Erythroblast (primary cell): ENCODE measurements around the gene LRP1.
A peak's percentile ranks its signal among the peaks of the same experiment; 100 is the strongest.

Experiments used
- DNase-seq, 2 experiments: peaks; one replicate each; lab custom pipeline; 2025; lab: John Stamatoyannopoulos, UW
- GATA1 ChIP-seq: IDR thresholded peaks from 2 replicates; pipeline ENCODE4 v1.6.1; 2011; ENCODE audit warnings: low read depth, mild to moderate bottlenecking, control low read depth, low read length, moderate library complexity
- POLR2A ChIP-seq: IDR thresholded peaks from 2 replicates; pipeline ENCODE4 v1.6.1; 2011; ENCODE audit warnings: mild to moderate bottlenecking, low read length

LRP1 gene

DNA sequence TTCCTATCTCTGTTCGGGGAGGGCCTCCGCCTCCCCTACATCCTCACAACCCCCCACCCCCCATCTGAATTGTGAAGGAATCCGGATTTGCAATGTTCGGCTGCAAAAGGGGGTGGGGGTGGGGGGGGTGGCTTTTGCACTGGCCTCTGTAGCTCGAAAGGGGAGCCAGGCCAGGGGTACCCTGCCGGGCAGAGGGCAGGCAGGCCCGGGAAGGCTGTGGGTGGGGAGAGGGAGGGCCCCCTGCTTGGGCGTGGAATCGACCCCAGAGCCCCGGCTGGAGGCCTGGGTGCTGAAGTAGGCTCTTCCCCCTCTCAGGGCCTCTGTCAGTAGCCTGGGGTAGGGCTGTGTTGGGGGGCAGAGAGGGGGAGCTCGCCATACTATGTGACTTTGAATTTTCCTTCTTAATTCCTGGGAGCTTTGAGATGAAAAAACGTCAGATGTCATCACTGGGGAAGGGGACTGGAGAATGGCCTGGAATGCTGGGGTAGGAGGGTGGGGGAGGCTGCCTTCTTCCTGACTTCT, 1.1 kb downstream of the LRP1 start:
- no peak for DNase-seq
- no peak for TF ChIP-seq POLR2A
- no peak for TF ChIP-seq GATA1

- no peak for DNase-seq
- no peak for TF ChIP-seq GATA1
- TF ChIP-seq POLR2A, result no peak
These were observed 1.6 kb downstream of the LRP1 start for GRCh38 chr12:57129889-57130288.

DNA sequence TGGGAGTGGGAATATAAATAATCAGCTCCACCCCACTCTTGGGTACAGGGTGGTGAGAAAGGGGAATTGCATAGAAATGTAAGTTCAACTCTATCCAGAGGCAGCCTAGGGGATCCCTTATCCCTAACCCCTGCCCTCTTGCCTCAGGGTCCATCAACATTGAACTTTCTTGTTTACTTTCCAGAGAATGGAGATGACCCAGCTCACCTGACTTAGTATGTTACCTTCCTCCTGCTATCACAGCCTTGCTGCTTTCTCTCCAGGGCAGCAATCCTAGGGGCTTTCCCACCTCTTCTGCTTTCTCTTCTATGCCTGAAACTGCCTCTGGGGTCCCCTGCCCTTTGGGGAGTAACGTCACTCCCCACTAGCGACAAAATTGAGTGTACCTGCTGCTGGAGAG, 2.7 kb downstream of the LRP1 start:
- no peak for DNase-seq
- TF ChIP-seq GATA1 (no peak), POLR2A (no peak)

- peak in 1 of 2 experiments; percentile 17 for DNase-seq
- TF ChIP-seq GATA1 (no peak), POLR2A (no peak)
These were observed 3.8 kb downstream of the LRP1 start for GRCh38 chr12:57131896-57132744.

GRCh38 chr12:57133013-57133569, 4.8 kb downstream of the LRP1 start:
- DNase-seq, result no peak
- no peak for TF ChIP-seq GATA1
- no peak for TF ChIP-seq POLR2A

DNA sequence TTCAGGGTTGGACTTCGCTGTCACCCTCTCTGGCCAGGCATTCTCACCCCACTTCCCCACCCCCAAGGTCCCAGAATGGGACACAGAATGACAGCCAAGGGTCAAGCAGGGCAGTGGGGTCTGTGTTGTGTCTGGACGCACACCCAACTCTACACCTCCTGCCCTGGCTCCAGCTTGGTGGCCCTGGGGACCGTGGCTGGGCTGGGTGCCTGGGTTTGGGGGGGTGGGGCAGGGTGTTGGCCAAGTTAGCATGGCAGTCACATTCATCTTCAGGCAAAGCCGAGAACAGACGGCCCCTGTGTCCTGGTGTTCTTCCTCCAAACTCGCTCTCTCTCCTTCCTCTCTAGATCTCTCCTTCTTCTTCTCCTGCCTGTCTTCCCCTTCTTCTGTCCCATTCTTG, 5.6 kb downstream of the LRP1 start:
- DNase-seq, result no peak
- TF ChIP-seq GATA1 (no peak), POLR2A (no peak)

DNA sequence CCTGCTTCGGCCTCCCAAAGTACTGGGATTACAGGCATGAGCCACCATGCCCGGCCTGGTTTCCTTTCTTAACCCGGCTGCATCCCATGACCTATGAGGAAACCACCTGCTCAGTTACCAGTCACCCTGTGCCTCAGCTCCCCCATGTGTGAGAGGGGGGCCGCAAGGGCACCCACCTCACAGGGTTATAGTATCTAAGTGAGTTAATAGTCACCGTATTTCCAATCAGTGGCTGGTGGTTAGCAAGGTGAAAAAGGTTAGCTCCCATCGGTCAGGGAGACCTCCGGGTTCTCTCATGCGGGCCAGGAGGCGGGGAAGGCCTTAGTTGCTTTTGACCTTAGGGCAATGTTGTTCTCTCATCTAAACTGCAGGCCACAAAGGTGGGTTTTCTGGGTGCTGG, 6.7 kb downstream of the LRP1 start:
- TF ChIP-seq GATA1 (no peak), POLR2A (no peak)
- no peak for DNase-seq

GRCh38 chr12:57135527-57136326, 7.4 kb downstream of the LRP1 start:
- TF ChIP-seq GATA1 (no peak), POLR2A (no peak)
- DNase-seq, result no peak

DNA sequence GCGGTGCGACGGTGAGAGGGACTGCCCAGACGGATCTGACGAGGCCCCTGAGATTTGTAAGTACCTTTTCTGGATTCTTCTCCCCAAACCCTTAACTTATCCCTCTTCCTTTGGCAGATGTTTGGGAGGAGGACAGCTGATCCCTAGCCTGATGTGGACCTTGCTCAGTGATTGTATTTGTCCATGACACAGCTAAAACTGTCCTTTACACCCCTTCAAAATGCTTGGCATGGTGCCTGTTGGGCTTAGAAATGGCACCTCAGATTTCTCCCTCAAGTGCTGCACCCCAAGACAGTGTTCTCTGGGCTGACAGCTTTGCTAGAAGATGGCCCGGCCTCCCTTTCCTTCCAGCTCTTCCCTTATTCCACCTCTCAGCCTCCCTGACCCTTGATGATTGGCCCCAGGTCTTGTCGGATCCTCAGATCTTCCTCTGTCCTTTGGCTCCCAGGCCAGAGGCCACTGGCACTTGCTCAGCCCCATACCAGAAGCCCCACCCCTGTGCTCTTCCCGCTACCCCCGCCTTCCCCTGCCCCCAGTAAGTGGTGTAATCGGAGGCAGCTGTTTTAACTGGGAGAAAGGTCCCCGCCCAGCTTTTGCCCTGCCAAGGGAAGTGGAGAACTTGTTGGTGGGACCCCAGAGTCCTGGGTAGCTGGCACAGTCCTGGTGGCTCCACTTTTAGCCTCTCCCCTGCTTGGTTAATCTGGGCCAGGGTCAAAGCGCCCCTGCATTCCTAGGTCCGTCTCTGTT, 10.4 kb downstream of the LRP1 start:
- peak; percentile 33 to 37 for DNase-seq
- TF ChIP-seq POLR2A, result no peak
- TF ChIP-seq GATA1, result no peak

DNA sequence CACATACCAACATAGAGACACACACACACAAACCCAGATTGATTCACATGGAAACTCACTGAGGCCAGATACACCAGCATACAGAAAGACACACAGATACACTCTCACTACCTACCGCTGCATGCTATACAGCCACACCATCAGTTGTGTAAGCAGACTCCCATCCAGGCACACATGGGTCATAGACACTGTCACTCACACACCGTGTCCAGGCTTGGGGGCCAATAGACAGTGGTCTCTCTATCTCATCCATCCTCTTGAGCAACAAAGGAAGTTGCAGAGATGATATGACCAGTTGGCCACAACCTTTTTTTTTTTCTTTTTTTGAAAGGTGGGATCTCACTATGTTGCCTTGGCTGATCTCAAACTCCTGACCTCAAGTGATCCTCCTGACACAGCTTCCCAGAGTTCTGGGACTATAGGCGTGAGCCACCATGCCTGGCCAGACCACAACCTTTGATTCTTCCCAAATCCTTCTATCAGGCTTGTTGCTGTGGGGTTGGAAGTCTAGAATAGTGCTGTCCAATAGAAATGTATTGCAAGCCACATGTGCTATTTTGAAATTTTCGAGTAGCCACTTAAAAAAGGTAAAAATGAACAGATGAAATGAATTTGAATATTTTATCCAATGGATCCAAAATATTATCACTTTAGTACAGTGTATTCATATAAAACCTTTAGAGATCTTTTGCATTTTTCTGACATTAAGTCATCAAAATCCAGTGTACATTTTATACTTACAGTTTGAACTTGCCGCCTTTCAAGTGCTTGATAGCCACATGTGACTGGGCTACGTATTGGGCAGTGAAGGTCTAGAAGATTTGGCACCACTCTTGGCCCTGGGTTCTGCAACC, 11.7 kb downstream of the LRP1 start:
- no peak for TF ChIP-seq POLR2A
- TF ChIP-seq GATA1, result no peak

DNA sequence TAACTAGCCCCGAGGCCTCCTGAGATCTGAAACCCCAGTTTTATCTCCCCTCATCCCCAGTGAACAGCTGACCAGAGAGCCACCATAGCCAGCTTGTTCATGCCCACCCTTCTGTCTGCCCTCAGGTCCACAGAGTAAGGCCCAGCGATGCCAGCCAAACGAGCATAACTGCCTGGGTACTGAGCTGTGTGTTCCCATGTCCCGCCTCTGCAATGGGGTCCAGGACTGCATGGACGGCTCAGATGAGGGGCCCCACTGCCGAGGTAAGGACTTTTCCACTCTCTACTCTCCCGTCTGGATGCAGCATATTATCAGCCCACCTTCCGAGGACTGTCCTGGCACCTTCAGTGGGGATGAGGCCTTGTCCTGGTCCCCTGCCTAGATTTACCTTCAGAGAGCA, 13.0 kb downstream of the LRP1 start:
- no peak for DNase-seq
- TF ChIP-seq GATA1 (no peak), POLR2A (no peak)

More for the DNA sequence above, 11.7 kb downstream of the LRP1 start:
- DNase-seq, result no peak

DNA sequence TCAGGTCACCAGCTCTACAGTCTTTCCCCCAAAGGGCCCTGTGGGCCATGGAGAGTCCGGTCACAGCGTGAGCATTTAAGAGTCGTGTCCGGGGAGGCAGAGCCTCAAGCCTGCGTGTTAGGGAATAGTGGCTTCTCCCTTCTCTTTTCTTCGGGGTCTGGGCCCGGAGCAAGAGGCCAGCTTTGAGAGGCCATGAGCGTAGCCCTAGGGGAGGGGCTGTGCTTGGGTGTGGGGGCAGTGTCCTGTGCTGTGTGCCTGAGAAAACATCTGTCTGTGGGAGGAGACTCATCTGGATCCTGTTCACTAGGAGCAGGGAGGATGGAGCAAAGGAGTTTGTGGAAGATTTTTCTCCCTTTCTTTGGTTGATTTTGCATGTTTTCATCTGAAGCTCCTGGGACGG, 13.8 kb downstream of the LRP1 start:
- TF ChIP-seq POLR2A (no peak), GATA1 (no peak)
- no peak for DNase-seq

- no peak for TF ChIP-seq GATA1
- TF ChIP-seq POLR2A, result no peak
- no peak for DNase-seq
These were observed 14.4 kb downstream of the LRP1 start for GRCh38 chr12:57142727-57143126.
